HEK293 (cell line): Measurements from ENCODE around the gene LAG3.

Source experiments
- GFI1B ChIP-seq: fragments of 450-650 bp; formaldehyde crosslinking; IDR thresholded peaks from 2 replicates; pipeline ENCODE4 v1.5.1; 2016; ENCODE audit warnings: missing biosample characterization, missing genetic modification characterization
- OSR2 ChIP-seq: fragments of 450-650 bp; formaldehyde crosslinking; IDR thresholded peaks from 2 replicates; pipeline ENCODE4 v1.5.1; 2016; ENCODE audit warnings: missing biosample characterization, missing genetic modification characterization
- PBX3 ChIP-seq: sonication (generic); formaldehyde crosslinking; IDR thresholded peaks from 2 replicates; pipeline ENCODE4 v1.8.1; 2022; ENCODE audit warnings: mild to moderate bottlenecking, moderate library complexity, missing genetic modification reagents
- PRDM4 ChIP-seq: fragments of 450-650 bp; formaldehyde crosslinking; IDR thresholded peaks from 2 replicates; pipeline ENCODE4 v1.5.1; 2017; ENCODE audit warnings: missing biosample characterization, missing genetic modification characterization
- REPIN1 ChIP-seq: fragments of 450-650 bp; formaldehyde crosslinking; IDR thresholded peaks from 2 replicates; pipeline ENCODE4 v1.5.1; 2017; ENCODE audit warnings: missing biosample characterization, missing genetic modification characterization, low read depth
- YY2 ChIP-seq: fragments of 450-650 bp; formaldehyde crosslinking; IDR thresholded peaks from 2 replicates; pipeline ENCODE4 v1.5.1; 2016; ENCODE audit warnings: missing biosample characterization, missing genetic modification characterization
- ZBTB20 ChIP-seq: fragments of 450-650 bp; formaldehyde crosslinking; IDR thresholded peaks from 2 replicates; pipeline ENCODE4 v1.5.1; 2016; ENCODE audit warnings: missing biosample characterization, missing genetic modification characterization
- ZBTB44 ChIP-seq: fragments of 450-650 bp; IDR thresholded peaks from 2 replicates; pipeline ENCODE4 v1.5.1; 2018; ENCODE audit warnings: missing biosample characterization, mild to moderate bottlenecking, missing genetic modification characterization
- ZBTB49 ChIP-seq: fragments of 450-650 bp; formaldehyde crosslinking; IDR thresholded peaks from 2 replicates; pipeline ENCODE4 v1.5.1; 2016; ENCODE audit warnings: missing biosample characterization, missing genetic modification characterization, low read depth
- ZFP69B ChIP-seq: fragments of 450-650 bp; formaldehyde crosslinking; IDR thresholded peaks from 2 replicates; pipeline ENCODE4 v1.5.1; 2016; ENCODE audit warnings: missing biosample characterization, missing genetic modification characterization
- ZNF10 ChIP-seq: fragments of 450-650 bp; formaldehyde crosslinking; IDR thresholded peaks from 2 replicates; pipeline ENCODE4 v1.5.1; 2017; ENCODE audit warnings: missing biosample characterization, missing genetic modification characterization
- ZNF155 ChIP-seq: fragments of 450-650 bp; formaldehyde crosslinking; IDR thresholded peaks from 2 replicates; pipeline ENCODE4 v1.5.1; 2016; ENCODE audit warnings: missing biosample characterization, missing genetic modification characterization
- ZNF18 ChIP-seq: fragments of 450-650 bp; formaldehyde crosslinking; IDR thresholded peaks from 2 replicates; pipeline ENCODE4 v1.5.1; 2016; ENCODE audit warnings: missing biosample characterization, missing genetic modification characterization
- ZNF2 ChIP-seq: fragments of 450-650 bp; formaldehyde crosslinking; IDR thresholded peaks from 2 replicates; pipeline ENCODE4 v1.5.1; 2016; ENCODE audit warnings: missing biosample characterization, missing genetic modification characterization
- ZNF266 ChIP-seq: fragments of 450-650 bp; formaldehyde crosslinking; IDR thresholded peaks from 2 replicates; pipeline ENCODE4 v1.5.1; 2016; ENCODE audit warnings: missing biosample characterization, missing genetic modification characterization, low read depth
- ZNF416 ChIP-seq: fragments of 450-650 bp; formaldehyde crosslinking; IDR thresholded peaks from 2 replicates; pipeline ENCODE4 v1.5.1; 2016; ENCODE audit warnings: missing biosample characterization, missing genetic modification characterization
- ZNF501 ChIP-seq: fragments of 450-650 bp; formaldehyde crosslinking; IDR thresholded peaks from 2 replicates; pipeline ENCODE4 v1.5.1; 2016; ENCODE audit warnings: missing biosample characterization, missing genetic modification characterization
- ZNF514 ChIP-seq: fragments of 450-650 bp; formaldehyde crosslinking; IDR thresholded peaks from 2 replicates; pipeline ENCODE4 v1.5.1; 2016; ENCODE audit warnings: missing biosample characterization, missing genetic modification characterization
- ZNF560 ChIP-seq: fragments of 450-650 bp; formaldehyde crosslinking; IDR thresholded peaks from 2 replicates; pipeline ENCODE4 v1.5.1; 2017; ENCODE audit warnings: missing biosample characterization, missing genetic modification characterization, borderline replicate concordance
- ZNF561 ChIP-seq: fragments of 450-650 bp; IDR thresholded peaks from 2 replicates; pipeline ENCODE4 v1.5.1; 2018; ENCODE audit warnings: missing biosample characterization, missing genetic modification characterization, borderline replicate concordance
- ZNF596 ChIP-seq: fragments of 450-650 bp; IDR thresholded peaks from 2 replicates; pipeline ENCODE4 v1.5.0; 2018; ENCODE audit warnings: missing biosample characterization, mild to moderate bottlenecking, missing genetic modification characterization, moderate library complexity
- ZNF600 ChIP-seq: fragments of 450-650 bp; formaldehyde crosslinking; IDR thresholded peaks from 2 replicates; pipeline ENCODE4 v1.5.1; 2016; ENCODE audit warnings: missing biosample characterization, missing genetic modification characterization
- ZNF626 ChIP-seq: fragments of 450-650 bp; sonication (Bioruptor Pico); formaldehyde crosslinking; IDR thresholded peaks from 2 replicates; pipeline ENCODE4 v1.5.1; 2018; ENCODE audit warnings: missing biosample characterization, missing genetic modification characterization, inconsistent platforms
- ZNF629 ChIP-seq: fragments of 450-650 bp; formaldehyde crosslinking; IDR thresholded peaks from 2 replicates; pipeline ENCODE4 v1.5.1; 2017; ENCODE audit warnings: missing biosample characterization, missing genetic modification characterization
- ZNF639 ChIP-seq: fragments of 450-650 bp; formaldehyde crosslinking; IDR thresholded peaks from 2 replicates; pipeline ENCODE4 v1.5.1; 2016; ENCODE audit warnings: missing biosample characterization, missing genetic modification characterization
- ZNF645 ChIP-seq: fragments of 450-650 bp; formaldehyde crosslinking; IDR thresholded peaks from 2 replicates; pipeline ENCODE4; 2016; ENCODE audit warnings: missing biosample characterization, missing genetic modification characterization
- ZNF791 ChIP-seq: fragments of 450-650 bp; formaldehyde crosslinking; IDR thresholded peaks from 2 replicates; pipeline ENCODE4 v1.5.1; 2016; ENCODE audit warnings: missing biosample characterization, missing genetic modification characterization
- ZNF843 ChIP-seq: fragments of 450-650 bp; formaldehyde crosslinking; IDR thresholded peaks from 2 replicates; pipeline ENCODE4 v1.5.1; 2016; ENCODE audit warnings: missing biosample characterization, missing genetic modification characterization
- ZSCAN16 ChIP-seq: fragments of 450-650 bp; formaldehyde crosslinking; IDR thresholded peaks from 2 replicates; pipeline ENCODE4 v1.5.1; 2016; ENCODE audit warnings: missing biosample characterization, missing genetic modification characterization

The LAG3 gene

GRCh38 chr12:6821591-6822425 is 49.5 kb downstream of the LAG3 start, which contains the start of gene GPR162 (continued):
- no peak for TF ChIP-seq ZNF18 (tag by site-specific recombination)
- no peak for TF ChIP-seq OSR2 (tag by site-specific recombination)
- no peak for TF ChIP-seq GFI1B (tag by site-specific recombination)
- TF ChIP-seq ZBTB49 = no peak
- no peak; the same call in 1 of the 2 replicates for TF ChIP-seq ZNF10
- TF ChIP-seq ZNF596 = no peak
- no peak for TF ChIP-seq ZNF416
- TF ChIP-seq ZNF626 (tag by site-specific recombination) = no peak
- TF ChIP-seq ZNF629 (tag by site-specific recombination) = no peak
- no peak for TF ChIP-seq ZFP69B (tag by site-specific recombination)
- no peak for TF ChIP-seq ZNF2 (tag by site-specific recombination)
- no peak for TF ChIP-seq YY2 (tag by site-specific recombination)
- TF ChIP-seq ZBTB20 = peak; percentile 44; the same call in 1 of the 2 replicates
- TF ChIP-seq PBX3 (CRISPR knock-in tag) = no peak
- no peak for TF ChIP-seq ZNF639
- no peak for TF ChIP-seq ZBTB44 (tag by site-specific recombination)
- no peak for TF ChIP-seq REPIN1
- TF ChIP-seq ZNF600 (tag by site-specific recombination) = no peak
- no peak for TF ChIP-seq ZNF155 (tag by site-specific recombination)
- no peak for TF ChIP-seq ZNF791
- TF ChIP-seq ZNF560 (tag by site-specific recombination) = no peak
- TF ChIP-seq PRDM4 (tag by site-specific recombination) = no peak
- no peak for TF ChIP-seq ZNF561 (tag by site-specific recombination)
- TF ChIP-seq ZNF514 = no peak
- no peak for TF ChIP-seq ZNF266 (tag by site-specific recombination)
- no peak for TF ChIP-seq ZNF645 (tag by site-specific recombination)
- TF ChIP-seq ZSCAN16 (tag by site-specific recombination) = no peak
- no peak for TF ChIP-seq ZNF501
- TF ChIP-seq ZNF843 (tag by site-specific recombination) = no peak
